ENCODE measurements around the gene PPP2R5D. TPM values are rescaled to one million over a fixed set of nuclear protein-coding genes. Genes with fewer than 3 reads are reported as not detected.
"Not testable (repeated sequence)": the region's sequence is repeated elsewhere in the genome, so short reads cannot be mapped to it uniquely, and the experiment has no call there.

The PPP2R5D gene
- total RNA-seq, 4 donors from 2014 or later, result 35.1 to 51.9 (median 41.6) TPM

DNA sequence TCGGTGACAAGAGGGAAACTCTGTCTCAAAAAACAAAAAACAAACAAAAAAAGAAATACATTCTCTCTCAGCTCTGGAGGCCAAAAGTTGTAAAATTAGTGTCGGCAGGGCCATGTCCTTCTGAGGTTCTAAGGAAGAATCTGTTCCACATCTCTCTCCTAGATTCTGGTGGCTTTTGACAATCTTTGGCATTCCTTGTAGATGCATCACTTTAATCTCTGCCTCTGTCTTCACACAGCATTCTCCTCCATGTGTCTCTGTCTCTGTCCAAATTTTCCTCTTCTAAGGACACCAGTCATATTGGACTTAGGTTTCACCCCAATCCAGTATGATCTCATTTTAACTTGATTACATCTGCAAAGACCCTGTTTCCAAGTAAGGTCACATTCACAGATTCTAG, 9.1 kb downstream of the PPP2R5D start:
- peaks cover 23% of the 10 kb centered on the region for H3K36me3 ChIP-seq
- no peaks in the 10 kb centered on the region for H3K9me3 ChIP-seq
- TF ChIP-seq EP300 (IDR thresholded peaks at IDR 0.05) (no peak), POLR2AphosphoS5 (IDR thresholded peaks at IDR 0.05) (no peak), POLR2A (IDR thresholded peaks at IDR 0.05) (no peak)
- TF ChIP-seq, protein P1, sequence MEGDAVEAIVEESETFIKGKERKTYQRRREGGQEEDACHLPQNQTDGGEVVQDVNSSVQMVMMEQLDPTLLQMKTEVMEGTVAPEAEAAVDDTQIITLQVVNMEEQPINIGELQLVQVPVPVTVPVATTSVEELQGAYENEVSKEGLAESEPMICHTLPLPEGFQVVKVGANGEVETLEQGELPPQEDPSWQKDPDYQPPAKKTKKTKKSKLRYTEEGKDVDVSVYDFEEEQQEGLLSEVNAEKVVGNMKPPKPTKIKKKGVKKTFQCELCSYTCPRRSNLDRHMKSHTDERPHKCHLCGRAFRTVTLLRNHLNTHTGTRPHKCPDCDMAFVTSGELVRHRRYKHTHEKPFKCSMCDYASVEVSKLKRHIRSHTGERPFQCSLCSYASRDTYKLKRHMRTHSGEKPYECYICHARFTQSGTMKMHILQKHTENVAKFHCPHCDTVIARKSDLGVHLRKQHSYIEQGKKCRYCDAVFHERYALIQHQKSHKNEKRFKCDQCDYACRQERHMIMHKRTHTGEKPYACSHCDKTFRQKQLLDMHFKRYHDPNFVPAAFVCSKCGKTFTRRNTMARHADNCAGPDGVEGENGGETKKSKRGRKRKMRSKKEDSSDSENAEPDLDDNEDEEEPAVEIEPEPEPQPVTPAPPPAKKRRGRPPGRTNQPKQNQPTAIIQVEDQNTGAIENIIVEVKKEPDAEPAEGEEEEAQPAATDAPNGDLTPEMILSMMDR (IDR thresholded peaks at IDR 0.05), result no peak
- WGBS, result 88% methylated on average over 2 of the region's 2 CpGs
- no peaks in the 10 kb centered on the region for H3K27me3 ChIP-seq
- peaks cover 7% of the 10 kb centered on the region for H3K4me1 ChIP-seq
- no peak overlapping the region for H3K27ac ChIP-seq
- no peak for DNase-seq (ENCODE audit: low spot score in 2 of 2)
- no peak overlapping the region for H3K4me3 ChIP-seq

DNA sequence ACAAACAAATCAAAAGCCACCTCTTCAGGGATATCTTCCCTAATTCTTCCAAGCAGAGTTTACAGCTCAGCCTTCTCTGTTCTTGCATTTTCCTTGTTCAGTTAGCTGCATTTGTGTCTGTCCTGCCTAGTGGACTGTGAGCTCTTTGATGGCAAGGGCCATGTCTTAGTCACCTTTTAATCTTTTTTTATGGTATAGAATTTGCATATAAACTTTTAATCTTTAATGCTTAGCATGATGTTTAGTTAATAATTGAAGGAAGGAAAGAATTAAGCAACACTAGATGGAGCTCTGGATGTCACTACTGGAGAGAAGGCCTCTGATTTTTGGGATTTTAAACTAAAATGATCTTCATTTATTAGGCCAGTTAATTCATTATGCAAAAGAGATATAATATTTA, 12.1 kb downstream of the PPP2R5D start:
- H3K27me3 ChIP-seq, result no peaks in the 10 kb centered on the region
- no peak overlapping the region for H3K27ac ChIP-seq
- TF ChIP-seq EP300 (IDR thresholded peaks at IDR 0.05) (no peak), POLR2A (IDR thresholded peaks at IDR 0.05) (no peak), POLR2AphosphoS5 (IDR thresholded peaks at IDR 0.05) (no peak)
- TF ChIP-seq, protein P1 (IDR thresholded peaks at IDR 0.05), result no peak
- peaks cover 3% of the 10 kb centered on the region for H3K36me3 ChIP-seq
- H3K4me1 ChIP-seq, result no peaks in the 10 kb centered on the region
- no peaks in the 10 kb centered on the region for H3K9me3 ChIP-seq
- no peak overlapping the region for H3K4me3 ChIP-seq
- DNase-seq (ENCODE audit: low spot score in 2 of 2), result no peak

DNA sequence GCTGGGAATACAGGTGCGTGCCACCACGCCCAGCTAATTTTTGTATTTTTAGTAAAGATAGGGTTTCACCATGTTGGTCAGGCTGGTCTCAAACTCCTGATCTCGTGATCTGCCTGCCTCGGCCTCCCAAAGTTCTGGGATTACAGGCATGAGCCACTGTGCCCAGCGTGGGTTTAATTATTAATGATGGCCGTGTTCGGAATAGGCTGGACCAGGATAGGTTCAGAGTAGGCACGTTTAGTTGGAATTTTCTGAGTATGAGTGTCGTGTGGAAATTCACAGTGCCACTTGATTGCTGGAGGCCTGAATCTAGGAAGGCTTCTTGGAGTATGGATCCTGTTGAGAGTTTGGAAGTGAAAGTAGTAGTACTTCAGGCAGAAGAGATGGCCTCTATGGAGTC, 13.8 kb downstream of the PPP2R5D start:
- not testable (repeated sequence) for H3K36me3 ChIP-seq; H3K9me3 ChIP-seq; H3K4me3 ChIP-seq; H3K27ac ChIP-seq; H3K4me1 ChIP-seq; DNase-seq (ENCODE audit: low spot score in 2 of 2); H3K27me3 ChIP-seq
- WGBS, result 94% methylated on average over 9 of the region's 9 CpGs

DNA sequence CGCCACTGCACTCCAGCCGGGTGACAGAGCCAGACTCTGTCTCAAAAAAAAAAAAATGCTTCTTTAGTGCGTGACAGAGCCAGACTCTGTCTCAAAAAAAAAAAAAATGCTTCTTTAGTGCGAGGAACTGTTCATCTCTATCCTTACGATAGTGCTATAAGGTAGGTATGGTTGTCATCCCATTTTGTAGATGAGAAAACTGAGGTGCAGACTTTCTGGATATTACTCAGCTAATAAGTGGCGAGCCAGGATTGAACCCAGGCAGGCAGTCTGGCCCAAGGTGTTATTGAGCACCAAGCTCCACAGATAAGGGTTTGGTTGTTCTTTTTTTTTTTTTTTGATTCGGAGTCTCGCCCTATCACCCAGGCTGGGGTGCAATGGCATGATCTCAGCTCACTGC, 17.5 kb downstream of the PPP2R5D start:
- Histone ChIP-seq H3K4me3 (no peak overlapping the region), H3K27ac (no peak overlapping the region), H3K4me1 (no peaks in the 10 kb centered on the region), H3K36me3 (peaks cover 17% of the 10 kb centered on the region), H3K9me3 (no peaks in the 10 kb centered on the region), H3K27me3 (no peaks in the 10 kb centered on the region)
- WGBS, result 97% methylated on average over 8 of the region's 8 CpGs
- TF ChIP-seq, protein P1 (IDR thresholded peaks at IDR 0.05), result no peak
- TF ChIP-seq POLR2AphosphoS5 (IDR thresholded peaks at IDR 0.05) (no peak), EP300 (IDR thresholded peaks at IDR 0.05) (no peak), POLR2A (IDR thresholded peaks at IDR 0.05) (no peak)
- no peak for DNase-seq (ENCODE audit: low spot score in 2 of 2)

DNA sequence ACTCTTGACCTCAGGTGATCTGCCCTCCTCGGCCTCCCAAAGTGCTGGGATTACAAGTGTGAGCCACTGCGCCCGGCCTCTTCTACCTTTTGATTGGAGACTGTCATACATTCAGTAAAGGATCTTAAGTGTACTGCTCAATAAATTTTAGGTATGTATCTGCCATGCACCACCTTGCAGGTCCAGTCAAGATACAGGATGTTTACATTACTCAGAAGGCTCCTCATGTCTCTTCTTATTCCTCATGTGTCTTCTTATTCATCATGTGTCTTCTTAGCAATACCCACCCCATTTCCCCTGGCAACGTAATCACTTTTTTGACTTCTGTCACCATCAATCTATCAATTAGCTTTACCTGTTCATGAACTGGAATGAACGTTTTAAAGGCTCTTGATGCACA, 21.5 kb downstream of the PPP2R5D start:
- Histone ChIP-seq H3K4me3 (no peak overlapping the region), H3K9me3 (no peaks in the 10 kb centered on the region), H3K36me3 (peaks cover 54% of the 10 kb centered on the region), H3K27ac (no peak overlapping the region), H3K27me3 (no peaks in the 10 kb centered on the region), H3K4me1 (no peaks in the 10 kb centered on the region)
- TF ChIP-seq, protein P1 (IDR thresholded peaks at IDR 0.05), result no peak
- TF ChIP-seq POLR2AphosphoS5 (IDR thresholded peaks at IDR 0.05), result no peak
- TF ChIP-seq EP300 (IDR thresholded peaks at IDR 0.05), result no peak
- TF ChIP-seq POLR2A (IDR thresholded peaks at IDR 0.05), result no peak
- WGBS, result 95% methylated on average over 5 of the region's 5 CpGs
- no peak for DNase-seq (ENCODE audit: low spot score in 2 of 2)

DNA sequence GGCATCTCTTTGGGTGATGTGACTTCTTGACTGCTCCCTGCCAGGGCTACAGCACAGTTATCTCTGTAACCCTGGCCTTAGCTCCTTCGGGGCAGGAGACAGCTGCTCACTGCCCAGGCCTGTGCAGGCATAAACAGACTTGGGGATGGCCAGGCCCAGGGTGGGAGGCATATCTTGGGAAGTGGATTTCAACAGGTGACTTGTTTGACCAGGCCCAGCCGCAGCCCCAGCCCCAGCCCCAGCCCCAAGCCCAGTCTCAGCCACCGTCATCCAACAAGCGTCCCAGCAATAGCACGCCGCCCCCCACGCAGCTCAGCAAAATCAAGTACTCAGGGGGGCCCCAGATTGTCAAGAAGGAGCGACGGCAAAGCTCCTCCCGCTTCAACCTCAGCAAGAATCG, 21.9 kb downstream of the PPP2R5D start:
- peaks cover 58% of the 10 kb centered on the region for H3K36me3 ChIP-seq
- H3K4me1 ChIP-seq, result no peaks in the 10 kb centered on the region
- no peak for DNase-seq (ENCODE audit: low spot score in 2 of 2)
- no peak overlapping the region for H3K4me3 ChIP-seq
- H3K27me3 ChIP-seq, result no peaks in the 10 kb centered on the region
- H3K9me3 ChIP-seq, result no peaks in the 10 kb centered on the region
- no peak for TF ChIP-seq POLR2A (IDR thresholded peaks at IDR 0.05)
- no peak for TF ChIP-seq EP300 (IDR thresholded peaks at IDR 0.05)
- TF ChIP-seq POLR2AphosphoS5 (IDR thresholded peaks at IDR 0.05), result no peak
- 96% methylated on average over 9 of the region's 11 CpGs for WGBS
- no peak overlapping the region for H3K27ac ChIP-seq
